Medulla oblongata (tissue), 1 donor: ENCODE data around the gene IL31RA.
"Not testable (repeated sequence)": the region's sequence is repeated elsewhere in the genome, so short reads cannot be mapped to it uniquely, and the experiment has no call there.

Experiments
- DNase-seq: peaks from one replicate; pipeline ENCODE4 v3.0.0-alpha.2; 2015; ENCODE audit errors: extremely low spot score

The IL31RA gene

DNA sequence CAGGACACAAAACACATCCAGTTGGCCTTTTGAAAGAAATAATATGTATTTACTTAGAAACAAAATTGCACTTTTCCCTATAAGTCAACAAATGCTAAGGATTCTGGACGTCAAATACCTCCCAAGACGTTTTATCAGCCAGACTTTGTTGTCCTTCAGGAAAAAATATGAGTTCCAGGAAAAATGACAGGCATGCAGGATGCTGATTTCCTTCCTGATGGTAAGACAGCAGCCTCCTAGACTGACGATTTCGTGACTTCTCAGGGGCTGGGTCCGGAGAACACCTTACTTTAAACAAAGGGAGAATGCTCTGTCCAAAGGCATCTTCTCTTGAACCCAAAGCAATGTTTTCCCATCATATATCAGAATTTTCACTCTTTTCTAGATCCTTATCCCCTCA lies 74.6 kb downstream of the IL31RA start:
- no peak for DNase-seq

DNA sequence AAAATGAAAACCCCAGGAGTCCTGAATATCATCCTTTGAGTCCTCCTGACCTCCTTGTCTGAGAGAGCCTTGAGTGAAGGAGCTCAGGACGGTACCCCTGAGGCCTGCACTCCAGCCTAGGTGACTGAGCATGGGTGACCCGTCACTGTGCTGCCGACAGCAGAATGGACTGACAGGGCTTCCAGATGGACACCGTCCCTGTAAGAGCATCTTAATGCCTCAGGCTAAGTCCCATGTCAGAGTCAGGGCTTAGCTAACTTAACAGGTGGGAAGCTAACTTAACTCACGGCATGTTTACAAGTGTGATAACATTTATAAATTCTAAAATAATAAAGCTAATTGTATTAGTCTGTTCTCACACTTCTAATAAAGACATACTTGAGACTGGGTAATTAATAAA lies 75.3 kb downstream of the IL31RA start:
- no peak for DNase-seq

DNA sequence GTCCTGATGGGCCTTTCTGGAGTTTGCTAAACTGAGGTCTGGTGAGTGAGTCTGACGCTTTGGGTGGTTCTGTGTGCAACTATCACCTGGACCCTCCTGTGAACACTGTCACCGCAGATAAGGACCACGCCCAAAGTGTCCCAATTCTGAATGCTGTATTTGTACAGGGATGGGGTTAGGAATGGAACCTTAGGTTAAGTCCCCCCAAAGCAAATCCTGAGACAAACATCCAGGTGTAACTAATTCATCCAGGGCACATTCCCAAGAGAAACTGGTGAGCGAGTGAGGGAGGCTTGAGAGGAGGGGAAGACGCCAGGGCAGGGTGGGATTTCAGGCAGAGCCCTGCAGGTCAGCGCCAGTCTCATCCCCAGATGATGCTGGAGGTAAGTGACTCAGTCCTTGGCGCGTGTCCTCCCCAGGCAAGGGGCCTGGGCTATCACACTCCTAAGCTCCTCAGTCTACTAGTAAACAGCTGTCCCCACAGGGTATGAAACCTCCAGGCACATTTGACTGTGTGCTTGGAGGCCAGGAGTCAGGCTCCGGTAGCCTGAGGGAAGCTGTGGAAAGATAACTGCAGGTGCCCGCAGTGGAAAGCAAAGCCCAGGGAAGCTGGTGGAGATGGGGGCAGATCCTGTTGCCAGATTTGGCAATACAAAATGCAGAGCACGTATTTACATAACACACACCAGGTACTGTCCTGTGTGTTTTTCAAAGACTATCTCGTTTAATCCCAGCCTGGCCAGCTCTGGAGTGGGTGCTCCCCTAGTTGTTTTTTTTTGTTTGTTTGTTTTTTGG lies 76.9 kb downstream of the IL31RA start:
- no peak for DNase-seq

DNA sequence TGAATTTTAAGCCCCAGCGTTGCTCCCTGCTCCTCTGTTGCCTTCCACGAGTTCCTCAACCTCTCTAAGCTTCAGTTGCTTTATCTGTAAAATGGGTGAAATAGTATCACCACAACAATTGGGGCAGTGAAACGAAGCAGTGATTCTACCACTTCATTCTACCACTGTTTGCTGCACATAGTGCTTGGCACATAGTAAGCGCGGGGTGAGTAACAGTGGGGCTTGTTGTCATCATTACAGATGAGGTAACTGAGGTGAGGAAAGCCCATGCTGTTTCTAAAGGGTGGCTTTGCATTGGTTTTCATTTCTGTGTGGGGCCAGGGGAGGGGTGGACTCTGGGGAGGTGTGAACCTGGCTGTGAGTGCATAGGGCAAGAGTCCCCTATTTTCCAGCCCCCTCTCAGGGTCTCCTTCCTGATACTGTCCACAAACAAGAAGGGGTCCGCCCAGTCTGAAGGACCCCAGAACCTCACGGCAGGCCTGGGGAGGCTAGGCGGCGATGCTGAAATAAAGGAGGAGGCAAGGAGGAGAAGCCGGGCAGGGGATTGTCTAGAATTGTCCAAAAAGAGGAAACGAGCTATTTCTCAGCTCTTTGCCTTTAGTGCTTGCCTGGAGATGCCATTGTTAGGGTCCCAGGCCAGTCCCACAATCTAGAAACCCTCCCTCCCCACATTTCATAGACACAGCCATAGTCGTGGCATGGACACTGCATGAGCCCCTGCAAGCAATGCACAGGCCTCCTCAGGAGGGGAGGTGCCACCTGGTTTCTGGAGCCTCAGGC lies 78.1 kb downstream of the IL31RA start:
- DNase-seq, result no peak

DNA sequence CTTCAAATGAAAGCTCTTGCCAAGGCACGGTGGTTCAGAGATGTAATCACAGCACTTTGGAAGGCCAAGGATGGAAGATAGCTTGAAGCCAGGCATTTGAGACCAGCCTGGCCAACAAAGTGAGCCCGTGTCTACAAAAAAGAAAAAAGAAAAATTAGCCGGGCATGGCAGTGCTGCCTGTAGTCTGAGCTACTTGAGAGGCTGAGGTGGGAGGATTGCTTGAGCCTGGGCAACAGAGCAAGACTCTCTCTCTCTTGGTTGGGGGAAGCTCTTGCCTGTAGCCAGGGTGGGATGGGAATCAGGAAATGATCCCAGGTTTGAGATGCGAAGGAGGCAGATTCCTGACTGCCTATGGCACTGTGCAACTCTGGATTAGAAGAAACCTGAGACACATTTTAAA lies 81.5 kb downstream of the IL31RA start:
- DNase-seq, result no peak

DNA sequence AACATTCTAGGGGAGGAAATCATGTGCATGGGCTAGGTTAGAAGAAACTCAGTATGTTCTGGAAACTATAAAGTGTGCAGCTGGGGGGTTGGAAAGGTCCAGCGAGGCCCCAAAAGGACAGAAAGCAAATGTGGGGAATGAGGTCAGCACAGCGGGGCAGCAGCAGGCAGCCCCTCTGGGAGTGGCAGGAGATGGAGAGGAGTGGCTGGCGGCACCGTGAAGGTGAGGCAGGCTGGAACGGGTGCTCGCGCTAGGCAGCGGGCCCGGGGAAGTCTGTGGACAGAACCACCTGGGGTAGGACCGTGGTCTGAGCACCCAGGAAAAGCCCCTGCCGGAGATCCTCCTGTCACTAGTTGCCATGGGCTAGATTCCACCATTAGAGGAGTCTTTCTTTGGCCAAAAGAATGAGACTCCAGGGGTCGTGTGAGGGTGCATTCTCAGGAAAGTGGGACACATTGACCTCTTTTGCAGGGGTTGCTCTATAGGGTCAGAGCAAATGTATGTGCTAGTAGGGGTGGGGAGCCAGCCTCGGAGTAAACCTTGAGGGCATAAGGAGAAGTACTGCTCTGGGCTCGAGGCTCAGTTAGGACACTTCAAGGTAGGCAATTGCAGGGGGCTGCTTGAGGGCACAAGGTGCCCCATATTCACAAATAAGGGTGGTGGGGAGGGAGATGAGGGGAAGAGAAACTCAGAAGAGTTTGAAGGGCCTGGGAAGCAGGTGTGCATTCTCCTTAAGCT lies 82.4 kb downstream of the IL31RA start:
- no peak for DNase-seq

DNA sequence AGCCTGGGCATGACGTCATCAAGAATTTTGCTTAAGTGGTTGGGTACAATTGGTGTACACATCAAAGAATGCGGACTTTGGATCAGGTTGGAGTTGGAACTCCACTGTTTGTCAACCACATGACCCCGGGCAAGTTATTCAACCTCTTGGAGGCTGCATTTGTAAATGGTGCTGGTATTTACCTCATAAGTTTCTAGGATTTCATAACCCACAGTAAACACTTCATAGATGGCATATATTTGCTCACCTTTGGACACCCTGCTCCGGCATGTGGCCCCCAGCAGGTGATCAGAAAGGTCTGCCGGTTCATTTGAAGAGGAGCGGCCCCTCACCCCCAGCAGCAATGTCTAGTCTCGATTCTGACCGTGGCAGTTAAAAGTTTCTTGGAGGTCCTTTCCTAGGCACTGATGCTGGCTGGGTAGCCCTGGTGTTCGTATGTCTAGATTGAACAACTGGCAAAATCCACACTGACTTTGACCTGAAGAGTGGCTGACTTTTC lies 83.0 kb downstream of the IL31RA start:
- DNase-seq, result no peak

DNA sequence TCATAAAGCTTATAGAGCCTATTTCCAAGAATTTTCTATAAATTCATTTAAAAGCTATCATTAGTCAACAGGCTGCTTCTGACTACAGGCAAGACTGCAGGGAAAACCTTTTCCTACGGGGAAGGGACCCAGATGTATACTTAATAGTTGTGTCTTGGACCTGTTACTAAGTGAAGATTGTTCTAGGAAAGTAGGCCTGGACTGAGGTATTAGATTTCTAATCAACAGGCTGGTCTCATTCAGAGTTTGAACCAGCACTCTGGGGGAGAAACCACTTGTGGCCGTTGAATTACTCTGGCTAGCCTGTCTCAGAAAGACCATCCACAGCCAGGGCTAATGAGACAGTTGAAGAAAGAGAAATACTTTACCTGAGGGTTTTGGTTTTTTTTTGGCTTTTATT lies 83.6 kb downstream of the IL31RA start:
- DNase-seq, result no peak

DNA sequence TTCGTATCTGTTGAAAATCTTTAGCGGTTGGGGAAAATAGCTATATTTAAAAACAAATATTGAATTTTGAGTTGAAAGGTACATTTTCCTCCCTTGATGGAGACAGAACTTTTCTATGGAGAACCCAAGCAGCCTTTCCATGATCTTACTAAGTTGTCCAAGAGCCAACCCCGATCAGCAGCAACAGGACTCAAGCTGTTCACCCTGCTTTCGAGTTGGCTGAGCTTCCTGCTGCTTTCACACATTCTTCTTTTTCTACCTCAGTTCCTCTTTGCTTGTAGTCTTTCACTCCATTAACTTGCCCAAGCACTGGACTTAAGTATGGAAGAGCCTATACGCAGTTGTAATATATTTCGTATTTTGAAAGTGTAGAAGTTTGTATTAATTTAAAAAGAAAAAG lies 84.2 kb downstream of the IL31RA start:
- DNase-seq, result no peak

DNA sequence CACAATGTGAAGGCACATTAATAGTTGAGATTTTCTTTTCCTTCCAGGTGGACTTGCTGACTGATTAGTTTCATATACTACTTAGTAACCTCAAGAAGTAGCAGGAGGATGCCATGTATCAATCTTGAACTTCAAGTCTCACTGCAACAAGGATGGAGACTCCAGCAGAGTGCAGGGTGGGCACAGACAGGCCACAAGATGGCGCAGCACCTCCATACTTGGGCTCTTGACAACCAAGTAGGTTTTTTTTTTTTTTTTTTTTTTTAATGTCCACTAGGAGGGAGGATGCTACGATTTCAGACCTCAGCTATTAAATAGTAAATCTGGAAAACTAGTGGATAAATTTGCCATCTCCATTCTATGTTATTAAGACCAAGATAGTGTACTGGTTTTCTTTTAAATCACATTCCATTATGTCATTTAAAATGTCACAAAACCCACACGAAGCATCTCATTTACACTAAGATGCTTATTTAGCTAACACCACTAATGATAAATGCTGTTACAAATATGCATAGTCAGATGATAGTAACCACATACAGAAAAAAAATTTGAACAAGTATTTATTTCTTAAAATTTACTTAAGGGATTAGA lies 85.0 kb downstream of the IL31RA start:
- peak; percentile 89 for DNase-seq

DNA sequence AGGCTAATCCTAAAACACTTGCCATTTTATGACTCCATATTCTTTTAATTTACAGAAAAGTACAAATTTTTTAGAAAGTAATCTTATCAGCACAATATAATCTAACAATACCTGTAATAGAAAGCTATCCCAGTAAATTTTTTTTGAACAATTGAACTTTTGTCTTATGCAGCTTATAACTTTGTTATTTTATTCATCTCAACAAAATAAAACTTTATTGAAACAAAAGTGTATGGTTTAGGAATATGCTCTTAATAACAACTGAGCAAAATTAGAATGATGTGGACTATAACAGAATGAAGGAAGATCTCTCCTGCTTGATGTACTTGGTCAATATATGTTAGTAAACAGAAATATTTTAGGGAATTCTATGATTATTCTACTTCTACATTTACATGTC lies 86.4 kb downstream of the IL31RA start:
- not testable (repeated sequence) for DNase-seq

DNA sequence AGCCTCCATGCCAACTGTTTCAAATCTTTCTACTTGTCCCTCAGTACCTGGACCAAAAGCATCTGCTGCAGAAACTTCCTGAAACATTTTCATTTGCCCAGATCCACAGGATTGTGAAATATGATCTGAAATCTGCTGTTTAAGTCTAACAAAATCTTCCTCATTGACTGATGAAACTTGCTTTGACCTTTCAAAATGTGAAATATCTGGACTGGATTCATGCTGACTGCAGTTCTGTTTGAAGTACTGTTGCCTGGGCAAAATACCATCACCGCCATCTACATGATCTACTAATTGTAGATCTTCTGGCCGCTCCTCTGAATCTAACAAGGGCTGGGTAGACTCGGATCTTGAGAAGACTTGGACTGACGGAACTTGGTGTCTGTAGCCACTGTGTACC lies 90.0 kb downstream of the IL31RA start:
- not testable (repeated sequence) for DNase-seq

DNA sequence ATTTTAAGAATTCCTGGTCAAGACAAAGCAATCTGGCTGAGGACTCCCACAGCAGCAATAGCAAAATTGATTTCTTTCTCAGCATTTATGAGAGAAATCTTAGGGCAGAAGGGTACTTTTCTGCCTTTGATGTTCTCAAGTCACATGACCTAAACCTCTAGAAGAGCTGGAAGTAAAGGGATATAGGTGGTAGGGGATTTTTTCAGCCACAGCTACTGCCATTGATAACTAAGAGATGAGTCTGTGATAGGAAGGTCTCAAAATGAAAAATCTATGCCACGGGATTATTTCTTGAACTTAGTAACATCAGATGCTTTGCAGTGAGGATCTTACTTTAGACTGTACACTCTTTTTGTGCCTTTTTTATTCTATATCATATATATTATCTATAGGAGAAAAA lies 108.1 kb downstream of the IL31RA start:
- no peak for DNase-seq

DNA sequence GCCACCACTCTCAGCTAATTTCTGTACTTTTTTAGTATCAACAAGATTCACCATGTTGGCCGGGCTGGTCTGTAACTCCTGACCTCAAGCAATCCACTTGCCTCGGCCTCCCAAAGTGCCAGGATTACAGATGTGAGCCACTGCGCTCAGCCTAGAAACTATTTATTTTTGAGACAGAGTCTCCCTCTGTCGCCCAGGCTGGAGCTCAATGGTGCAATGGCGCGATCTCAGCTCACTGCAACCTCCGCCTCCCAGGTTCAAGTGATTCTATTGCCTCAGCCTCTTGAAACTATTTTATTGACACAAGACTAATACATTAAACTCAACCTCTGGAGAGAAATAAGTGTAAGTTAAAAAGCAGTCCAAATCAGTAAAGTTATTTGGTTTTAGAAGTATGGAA lies 109.6 kb downstream of the IL31RA start:
- no peak for DNase-seq

DNA sequence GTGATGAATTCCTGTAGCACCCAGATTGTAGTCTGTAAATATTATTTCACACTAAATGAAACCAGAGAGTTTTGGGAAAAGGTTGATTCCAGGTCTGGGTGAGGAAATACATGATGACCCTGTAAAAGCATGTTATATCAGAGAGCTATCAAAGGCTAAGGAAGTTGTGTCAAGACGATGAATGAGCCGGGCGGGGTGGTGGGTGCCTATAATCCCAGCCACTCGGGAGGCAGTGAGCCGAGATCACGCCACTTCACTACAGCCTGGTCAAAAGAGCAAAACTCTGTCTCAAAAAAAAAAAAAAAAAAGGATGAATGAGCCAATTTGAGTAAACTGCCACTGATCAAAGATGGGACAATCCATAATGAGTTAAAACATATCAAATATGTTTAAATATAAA lies 114.4 kb downstream of the IL31RA start:
- DNase-seq, result no peak

DNA sequence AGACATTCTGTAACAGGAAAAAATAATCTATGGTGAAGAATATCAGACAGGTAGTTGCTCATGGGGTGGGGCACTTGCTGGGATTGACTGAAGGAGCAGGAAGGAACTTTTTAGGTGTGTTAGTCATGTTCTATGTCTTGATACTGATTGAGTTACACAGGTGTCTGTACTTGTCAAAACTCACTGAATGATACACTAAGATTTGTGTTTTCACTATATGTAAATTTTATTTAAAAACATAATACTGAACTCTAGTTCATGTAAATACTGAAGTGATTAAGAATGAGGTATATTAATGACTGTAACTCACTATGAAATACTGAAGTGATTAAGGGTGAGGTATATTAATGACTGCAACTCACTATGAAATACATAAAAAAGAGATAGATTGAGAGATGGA lies 115.1 kb downstream of the IL31RA start:
- DNase-seq, result no peak

DNA sequence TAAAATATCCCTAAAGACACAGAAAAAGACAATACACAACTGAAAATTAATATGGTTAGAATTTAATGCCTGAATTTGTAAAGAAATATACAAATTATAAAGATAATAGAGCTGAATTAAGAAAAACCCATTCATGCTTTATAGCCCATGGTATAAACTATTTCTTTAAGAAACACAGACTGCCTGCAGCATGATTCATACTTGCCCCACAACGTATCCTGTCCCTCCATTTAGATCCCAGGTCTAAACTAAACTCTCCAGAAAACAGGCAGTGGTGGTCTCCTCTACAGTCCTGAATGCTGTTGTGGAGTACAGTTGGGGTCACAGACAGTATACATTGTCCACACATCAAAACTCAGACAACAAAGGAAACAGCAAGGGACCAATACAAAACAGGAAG lies 118.8 kb downstream of the IL31RA start:
- DNase-seq, result no peak
